Fibroblast of lung (primary cell): Measurements from ENCODE around the gene BTRC. TPM values are rescaled to one million over a fixed set of nuclear protein-coding genes. Genes with fewer than 3 reads are reported as not detected.

Experiments
- DNase-seq, 2 donors: peaks; one replicate each; pipeline versions ENCODE4 v3.0.0 to v3.0.0-alpha.2; 2010; ENCODE audit warnings: low read depth in 2 of 2
- H2AFZ ChIP-seq: 2 replicates; pipeline ENCODE4 v1.5.1; 2012; ENCODE audit warnings: low read length, control low read depth, inconsistent platforms
- H3K27ac ChIP-seq: 2 replicates; pipeline ENCODE4 v1.5.1; 2011; ENCODE audit warnings: low read length, control low read depth; ENCODE audit not compliant: insufficient read depth
- H3K27me3 ChIP-seq: 2 replicates; pipeline ENCODE4 v1.5.1; 2011; ENCODE audit warnings: mild to moderate bottlenecking, low read length; ENCODE audit not compliant: control insufficient read depth, insufficient read depth
- H3K36me3 ChIP-seq: 2 replicates; pipeline ENCODE4 v1.5.1; 2011; ENCODE audit warnings: low read length; ENCODE audit not compliant: control insufficient read depth, insufficient read depth
- H3K4me1 ChIP-seq: 2 replicates; pipeline ENCODE4 v1.5.1; 2011; ENCODE audit warnings: low read length; ENCODE audit not compliant: control insufficient read depth, insufficient read depth; ENCODE audit errors: extremely low read depth
- H3K4me2 ChIP-seq: 2 replicates; pipeline ENCODE4 v1.5.1; 2011; ENCODE audit warnings: low read length, control low read depth; ENCODE audit not compliant: insufficient read depth; ENCODE audit errors: extremely low read depth
- H3K4me3 ChIP-seq, 4 experiments: fragments of 200-600 bp in 1 of 4; sonication (generic) in 1 of 4; replicated peaks in 1 of 4; 2 replicates each; pipeline ENCODE4 v1.5.1; 2011 to 2016; ENCODE audit warnings: low read length in 4 of 4, low read depth in 3 of 4, mild to moderate bottlenecking in 3 of 4, control low read depth in 2 of 4, inconsistent platforms in 1 of 4, mixed read lengths in 1 of 4; ENCODE audit not compliant: insufficient read depth in 1 of 4; ENCODE audit errors: control extremely low read depth in 1 of 4
- H3K79me2 ChIP-seq: 2 replicates; pipeline ENCODE4 v1.5.1; 2012; ENCODE audit warnings: mild to moderate bottlenecking, low read length, inconsistent platforms; ENCODE audit not compliant: control insufficient read depth, insufficient read depth
- H3K9ac ChIP-seq: 2 replicates; pipeline ENCODE4 v1.5.1; 2011; ENCODE audit warnings: mild to moderate bottlenecking, low read length, control low read depth; ENCODE audit not compliant: insufficient read depth
- H3K9me3 ChIP-seq: 2 replicates; pipeline ENCODE4 v1.5.1; 2012; ENCODE audit warnings: low read depth, low read length; ENCODE audit not compliant: control insufficient read depth, insufficient read depth
- H4K20me1 ChIP-seq: 2 replicates; pipeline ENCODE4 v1.5.1; 2011; ENCODE audit warnings: low read length; ENCODE audit not compliant: control insufficient read depth, insufficient read depth; ENCODE audit errors: extremely low read depth
- CTCF ChIP-seq, 2 donors: IDR thresholded peaks in 1 of 2; conservative IDR thresholded peaks in 1 of 2; 1 replicate in 1 of 2; 2 replicates in 1 of 2; pipeline ENCODE4 v1.5.1; 2011 to 2012; ENCODE audit warnings: low read length in 2 of 2, control low read depth in 1 of 2, inconsistent platforms in 1 of 2, low read depth in 1 of 2, mild to moderate bottlenecking in 1 of 2
- EZH2 ChIP-seq: IDR thresholded peaks from 2 replicates; pipeline ENCODE4 v1.5.1; 2012; ENCODE audit warnings: low read length, control low read depth, mild to moderate bottlenecking; ENCODE audit errors: missing control alignments
- polyA plus RNA-seq, 2 donors: library from polyadenylated mRNA; depleted of rRNA in 1 of 2; stranded (reverse) in 1 of 2; unstranded in 1 of 2; fragments of >200 nt; gene quantifications; 2 replicates each; pipeline ENCODE4 v1.2.1, GENCODE V29; 2011 to 2012; ENCODE audit warnings: missing spikeins in 1 of 2
- total RNA-seq: library from RNA; depleted of rRNA; stranded (reverse); fragments of >200 nt; gene quantifications from 2 replicates; pipeline ENCODE4 v1.2.1, GENCODE V29; 2014

BTRC gene
- total and polyA plus RNA-seq, 2 donors (not counting 1 experiment from before 2014, with no cell fraction given) = 9.2 to 10.9 TPM

- H3K79me2 ChIP-seq = no peaks in the 10 kb centered on the region
- no peak overlapping the region for H3K9ac ChIP-seq
- H2AFZ ChIP-seq = no peak overlapping the region
- H3K4me2 ChIP-seq = no peak overlapping the region
- no peaks in the 10 kb centered on the region for H4K20me1 ChIP-seq
- H3K4me3 ChIP-seq = no peak overlapping the region
- peaks cover 23% of the 10 kb centered on the region for H3K27me3 ChIP-seq
- TF ChIP-seq EZH2 = no peak
- no peak for TF ChIP-seq CTCF (conservative IDR thresholded peaks at IDR 0.05 in 1 of 2, IDR thresholded peaks at IDR 0.05 in 1 of 2; ENCODE audit: low read depth in 1 of 2, low read length in 2 of 2)
- no peak overlapping the region for H3K27ac ChIP-seq
- no peaks in the 10 kb centered on the region for H3K36me3 ChIP-seq
- peaks cover 2% of the 10 kb centered on the region for H3K9me3 ChIP-seq
- no peak for DNase-seq
- H3K4me1 ChIP-seq = peaks cover 6% of the 10 kb centered on the region
Measured at GRCh38 chr10:101568054-101568745, 214.2 kb downstream of the BTRC start.

- Histone ChIP-seq H3K9ac (no peak overlapping the region), H3K9me3 (peaks cover 2% of the 10 kb centered on the region), H4K20me1 (no peaks in the 10 kb centered on the region), H3K4me2 (no peak overlapping the region), H3K79me2 (no peaks in the 10 kb centered on the region), H3K27me3 (peaks cover 23% of the 10 kb centered on the region), H3K4me1 (peaks cover 6% of the 10 kb centered on the region), H2AFZ (no peak overlapping the region), H3K36me3 (no peaks in the 10 kb centered on the region), H3K27ac (no peak overlapping the region), H3K4me3 (peak overlapping the region in 1 of 4 experiments; percentile 65)
- TF ChIP-seq EZH2 (no peak), CTCF (conservative IDR thresholded peaks at IDR 0.05 in 1 of 2, IDR thresholded peaks at IDR 0.05 in 1 of 2; ENCODE audit: low read depth in 1 of 2, low read length in 2 of 2) (no peak)
- DNase-seq = no peak
Measured at GRCh38 chr10:101569323-101569621, 215.3 kb downstream of the BTRC start.

- Histone ChIP-seq H3K4me2 (peak overlapping the region; percentile 93), H3K4me3 (peak overlapping the region; percentile 65 to 74 (median 66)), H3K36me3 (no peaks in the 10 kb centered on the region), H3K27me3 (peaks cover 23% of the 10 kb centered on the region), H2AFZ (peak overlapping the region; percentile 80), H4K20me1 (no peaks in the 10 kb centered on the region), H3K79me2 (no peaks in the 10 kb centered on the region), H3K27ac (no peak overlapping the region), H3K9me3 (peaks cover 2% of the 10 kb centered on the region), H3K4me1 (peaks cover 6% of the 10 kb centered on the region), H3K9ac (peak overlapping the region; percentile 23)
- peak; percentile 48 to 63 for DNase-seq
- no peak for TF ChIP-seq EZH2
- peak; percentile 53 to 55 for TF ChIP-seq CTCF (conservative IDR thresholded peaks at IDR 0.05 in 1 of 2, IDR thresholded peaks at IDR 0.05 in 1 of 2; ENCODE audit: low read depth in 1 of 2, low read length in 2 of 2)
Measured at GRCh38 chr10:101569622-101570427, 215.9 kb downstream of the BTRC start.
